Astrocyte of the cerebellum (primary cell): ENCODE results near the gene RAC2.
"Not testable (repeated sequence)": the region's sequence is repeated elsewhere in the genome, so short reads cannot be mapped to it uniquely, and the experiment has no call there.

Experiments used
- DNase-seq: peaks from one replicate; pipeline ENCODE4 v3.0.0-alpha.2; 2011; ENCODE audit warnings: low read depth
- H3K4me3 ChIP-seq: 2 replicates; pipeline ENCODE4 v1.5.1; 2011; ENCODE audit warnings: mild to moderate bottlenecking, low read depth, low read length, moderate library complexity
- CTCF ChIP-seq: IDR thresholded peaks from 2 replicates; pipeline ENCODE4 v1.5.1; 2012; ENCODE audit warnings: low read length, low read depth, moderate library complexity, mild to moderate bottlenecking; ENCODE audit errors: missing control alignments
- in situ Hi-C: cut with HindIII; loops from 2 replicates; pipeline ENCODE4 v1.10.0; 2017; ENCODE audit warnings: low sequenced_read_pairs

Gene RAC2

GRCh38 chr22:37235897-37236607, 8.0 kb downstream of the RAC2 start:
- H3K4me3 ChIP-seq: no peak overlapping the region
- in situ Hi-C loops: no loop called here
- TF ChIP-seq CTCF: no peak
- DNase-seq: no peak

GRCh38 chr22:37234736-37235711, 9.0 kb downstream of the RAC2 start:
- in situ Hi-C loops: no loop called here

GRCh38 chr22:37233751-37234631, 10.1 kb downstream of the RAC2 start:
- in situ Hi-C loops: no loop called here
- H3K4me3 ChIP-seq: no peak overlapping the region
- no peak for DNase-seq
- TF ChIP-seq CTCF: no peak

More at GRCh38 chr22:37234736-37235711, 9.0 kb downstream of the RAC2 start:
- no peak for DNase-seq
- H3K4me3 ChIP-seq: no peak overlapping the region
- no peak for TF ChIP-seq CTCF

- H3K4me3 ChIP-seq, DNase-seq, in situ Hi-C loops: not testable (repeated sequence)
Observed at GRCh38 chr22:37233371-37233750, 10.7 kb downstream of the RAC2 start.

- no peak for TF ChIP-seq CTCF
- no peak overlapping the region for H3K4me3 ChIP-seq
- in situ Hi-C loops: no loop called here
- no peak for DNase-seq
Observed at GRCh38 chr22:37232140-37232998, 11.7 kb downstream of the RAC2 start.

- DNase-seq: no peak
- no peak for TF ChIP-seq CTCF
- no peak overlapping the region for H3K4me3 ChIP-seq
- in situ Hi-C loops: no loop called here
Observed at GRCh38 chr22:37231406-37232139, 12.5 kb downstream of the RAC2 start.
